OCI-LY7 (cell line): ENCODE results near the gene BFAR.

ENCODE experiments used
- CTCF ChIP-seq: fragments of 200-600 bp; sonication (generic); conservative IDR thresholded peaks from 2 replicates; pipeline ENCODE4 v1.5.1; 2014; ENCODE audit warnings: mild to moderate bottlenecking, antibody characterized with exemption, low read length, moderate library complexity, mixed read lengths
- EZH2phosphoT487 ChIP-seq: fragments of 200-600 bp; sonication (generic); IDR thresholded peaks from 2 replicates; pipeline ENCODE4 v1.6.1; 2018; ENCODE audit warnings: low read depth, borderline replicate concordance, mild to moderate bottlenecking, mixed run types, antibody characterized with exemption, low read length, moderate library complexity, mixed read lengths

- TF ChIP-seq CTCF = no peak
- TF ChIP-seq EZH2phosphoT487 = no peak
Measured at GRCh38 chr16:14635395-14636165, 2.8 kb downstream of the BFAR start.
